ENCODE results near the gene SPRR2E. TPM values are rescaled to one million over a fixed set of nuclear protein-coding genes. Genes with fewer than 3 reads are reported as not detected.

The SPRR2E gene
- total RNA-seq, 4 donors from 2014 or later, result not detected

GRCh38 chr1:153081736-153082135, 12.6 kb downstream of the SPRR2E start:
- H3K4me3 ChIP-seq, result no peak overlapping the region
- no peaks in the 10 kb centered on the region for H3K4me1 ChIP-seq
- no peak overlapping the region for H3K27ac ChIP-seq
- DNase-seq, result no peak
- intact Hi-C loops (cut with DNase I; ENCODE audit: low total_unique reads), result no loop called here
- no peaks in the 10 kb centered on the region for H3K36me3 ChIP-seq
- WGBS, 2 donors (ENCODE audit: low coverage in 1 of 2), result 70 to 87% methylated on average over 3 of the region's 3 CpGs
- no peak for TF ChIP-seq POLR2A (IDR thresholded peaks at IDR 0.05)
- TF ChIP-seq EP300 (IDR thresholded peaks at IDR 0.05; ENCODE audit: low read depth), result no peak
- TF ChIP-seq POLR2AphosphoS5 (IDR thresholded peaks at IDR 0.05), result no peak
- no peak for TF ChIP-seq CTCF (IDR thresholded peaks at IDR 0.05)
- in situ Hi-C loops (cut with MboI; ENCODE audit: low pct_ligation_motif_present in 1 of 4, low pct_unique_long_range_greater_than_20kb in 1 of 4, low sequenced_read_pairs in 3 of 4), result no loop called here
- H3K27me3 ChIP-seq, result no peaks in the 10 kb centered on the region
- no peaks in the 10 kb centered on the region for H3K9me3 ChIP-seq

- intact Hi-C loops (cut with DNase I; ENCODE audit: low total_unique reads), result no loop called here
- H3K27ac ChIP-seq, result no peak overlapping the region
- WGBS, 2 donors (ENCODE audit: low coverage in 1 of 2), result 78 to 81% methylated on average over 3 to 5 of the region's 5 CpGs
- in situ Hi-C loops (cut with MboI; ENCODE audit: low pct_ligation_motif_present in 1 of 4, low pct_unique_long_range_greater_than_20kb in 1 of 4, low sequenced_read_pairs in 3 of 4), result no loop called here
- no peak for DNase-seq
- H3K27me3 ChIP-seq, result no peaks in the 10 kb centered on the region
- H3K4me3 ChIP-seq, result no peak overlapping the region
- no peak for TF ChIP-seq EP300 (IDR thresholded peaks at IDR 0.05; ENCODE audit: low read depth)
- TF ChIP-seq CTCF (IDR thresholded peaks at IDR 0.05), result no peak
- no peak for TF ChIP-seq POLR2AphosphoS5 (IDR thresholded peaks at IDR 0.05)
- TF ChIP-seq POLR2A (IDR thresholded peaks at IDR 0.05), result no peak
- H3K4me1 ChIP-seq, result no peaks in the 10 kb centered on the region
- H3K36me3 ChIP-seq, result no peaks in the 10 kb centered on the region
- H3K9me3 ChIP-seq, result no peaks in the 10 kb centered on the region
These were observed 21.3 kb downstream of the SPRR2E start for GRCh38 chr1:153072806-153073726.

GRCh38 chr1:153071511-153071910, 22.8 kb downstream of the SPRR2E start, which contains the start of gene SPRR2B:
TSS of gene SPRR2B (minus strand) at chr1:153071611. CDS start at chr1:153070839, 772 bp downstream.
- no peak within 1 kb of the TSS for H3K4me3 ChIP-seq
- H3K4me1 ChIP-seq, result no peaks in the 10 kb centered on the region
- TF ChIP-seq POLR2A (IDR thresholded peaks at IDR 0.05) (no peak), EP300 (IDR thresholded peaks at IDR 0.05; ENCODE audit: low read depth) (no peak), POLR2AphosphoS5 (IDR thresholded peaks at IDR 0.05) (no peak), CTCF (IDR thresholded peaks at IDR 0.05) (no peak)
- DNase-seq, result no peak
- intact Hi-C loops (cut with DNase I; ENCODE audit: low total_unique reads) (no loop called here), in situ Hi-C loops (cut with MboI; ENCODE audit: low pct_ligation_motif_present in 1 of 4, low pct_unique_long_range_greater_than_20kb in 1 of 4, low sequenced_read_pairs in 3 of 4) (no loop called here)
- H3K9me3 ChIP-seq, result no peaks in the 10 kb centered on the region
- no peaks in the 10 kb centered on the region for H3K36me3 ChIP-seq
- no peak within 1 kb of the TSS for H3K27ac ChIP-seq
- no peaks in the 10 kb centered on the region for H3K27me3 ChIP-seq
- 57% methylated on average over 2 of the region's 2 CpGs; no CpG with 5 or more reads in 1 of the 2 donors for WGBS, 2 donors (ENCODE audit: low coverage in 1 of 2)

GRCh38 chr1:153070243-153070642, 24.1 kb downstream of the SPRR2E start:
- 69% methylated on average over 2 of the region's 2 CpGs; no CpG with 5 or more reads in 1 of the 2 donors for WGBS, 2 donors (ENCODE audit: low coverage in 1 of 2)
- no peaks in the 10 kb centered on the region for H3K27me3 ChIP-seq
- no peak overlapping the region for H3K4me3 ChIP-seq
- no peak for TF ChIP-seq POLR2A (IDR thresholded peaks at IDR 0.05)
- no peak for TF ChIP-seq CTCF (IDR thresholded peaks at IDR 0.05)
- no peaks in the 10 kb centered on the region for H3K36me3 ChIP-seq
- H3K9me3 ChIP-seq, result no peaks in the 10 kb centered on the region
- intact Hi-C loops (cut with DNase I; ENCODE audit: low total_unique reads) (no loop called here), in situ Hi-C loops (cut with MboI; ENCODE audit: low pct_ligation_motif_present in 1 of 4, low pct_unique_long_range_greater_than_20kb in 1 of 4, low sequenced_read_pairs in 3 of 4) (no loop called here)
- H3K4me1 ChIP-seq, result no peaks in the 10 kb centered on the region
- DNase-seq, result no peak
- no peak overlapping the region for H3K27ac ChIP-seq
